ENCODE results near the gene CCL19. TPM values are rescaled to one million over a fixed set of nuclear protein-coding genes. Genes with fewer than 3 reads are reported as not detected.

Gene CCL19
- total RNA-seq, 2 donors from 2014 or later, result 5.4 to 8.0 TPM

DNA sequence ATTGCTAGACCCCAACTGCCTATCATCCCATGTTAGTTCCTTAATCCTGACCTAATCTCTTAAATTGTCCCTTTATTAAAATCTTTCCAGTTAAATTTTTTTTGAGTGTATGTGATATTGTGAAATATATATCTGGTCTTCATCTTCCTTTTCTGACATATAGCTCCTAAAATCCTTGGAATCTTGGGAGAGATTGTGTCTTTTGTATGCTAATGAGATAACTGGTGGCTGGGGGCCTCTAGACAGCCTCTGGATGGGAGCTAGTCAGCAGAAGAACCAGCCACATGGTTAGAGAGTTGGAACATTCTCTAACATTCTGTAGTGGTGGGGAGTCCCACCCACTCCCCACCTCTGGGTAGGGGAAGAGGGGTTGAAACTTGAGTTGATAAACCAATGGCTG lies 3.7 kb upstream of the CCL19 start:
- no peak for DNase-seq (ENCODE audit: low spot score)
- Histone ChIP-seq H3K27me3 (replicated peaks; ENCODE audit: insufficient read depth) (no peaks in the 10 kb centered on the region), H3K4me1 (ENCODE audit: control insufficient read depth in 1 of 2, low read depth in 2 of 2) (peaks cover 3 to 14% of the 10 kb centered on the region in 2 donors), H3K4me3 (no peak overlapping the region), H3K36me3 (no peaks in the 10 kb centered on the region), H3K9me3 (no peaks in the 10 kb centered on the region), H3K27ac (no peak overlapping the region)
- ATAC-seq (ENCODE audit: insufficient number of reproducible peaks, low FRiP score, low read depth), result no peak
- TF ChIP-seq, protein P1, sequence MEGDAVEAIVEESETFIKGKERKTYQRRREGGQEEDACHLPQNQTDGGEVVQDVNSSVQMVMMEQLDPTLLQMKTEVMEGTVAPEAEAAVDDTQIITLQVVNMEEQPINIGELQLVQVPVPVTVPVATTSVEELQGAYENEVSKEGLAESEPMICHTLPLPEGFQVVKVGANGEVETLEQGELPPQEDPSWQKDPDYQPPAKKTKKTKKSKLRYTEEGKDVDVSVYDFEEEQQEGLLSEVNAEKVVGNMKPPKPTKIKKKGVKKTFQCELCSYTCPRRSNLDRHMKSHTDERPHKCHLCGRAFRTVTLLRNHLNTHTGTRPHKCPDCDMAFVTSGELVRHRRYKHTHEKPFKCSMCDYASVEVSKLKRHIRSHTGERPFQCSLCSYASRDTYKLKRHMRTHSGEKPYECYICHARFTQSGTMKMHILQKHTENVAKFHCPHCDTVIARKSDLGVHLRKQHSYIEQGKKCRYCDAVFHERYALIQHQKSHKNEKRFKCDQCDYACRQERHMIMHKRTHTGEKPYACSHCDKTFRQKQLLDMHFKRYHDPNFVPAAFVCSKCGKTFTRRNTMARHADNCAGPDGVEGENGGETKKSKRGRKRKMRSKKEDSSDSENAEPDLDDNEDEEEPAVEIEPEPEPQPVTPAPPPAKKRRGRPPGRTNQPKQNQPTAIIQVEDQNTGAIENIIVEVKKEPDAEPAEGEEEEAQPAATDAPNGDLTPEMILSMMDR (IDR thresholded peaks at IDR 0.05), result no peak

GRCh38 chr9:34693560-34693959 lies 2.5 kb upstream of the CCL19 start:
- ATAC-seq (ENCODE audit: insufficient number of reproducible peaks, low FRiP score, low read depth), result no peak
- no peak for DNase-seq (ENCODE audit: low spot score)
- TF ChIP-seq, protein P1 (IDR thresholded peaks at IDR 0.05), result no peak
- H3K4me1 ChIP-seq (ENCODE audit: control insufficient read depth in 1 of 2, low read depth in 2 of 2), result peaks cover 3 to 21% of the 10 kb centered on the region in 2 donors
- no peaks in the 10 kb centered on the region for H3K36me3 ChIP-seq
- H3K27me3 ChIP-seq (replicated peaks; ENCODE audit: insufficient read depth), result no peaks in the 10 kb centered on the region
- H3K9me3 ChIP-seq, result no peaks in the 10 kb centered on the region
- no peak overlapping the region for H3K4me3 ChIP-seq
- H3K27ac ChIP-seq, result no peak overlapping the region

- Histone ChIP-seq H3K27ac (no peak overlapping the region), H3K36me3 (no peaks in the 10 kb centered on the region), H3K4me1 (ENCODE audit: control insufficient read depth in 1 of 2, low read depth in 2 of 2) (peaks cover 3 to 35% of the 10 kb centered on the region in 2 donors), H3K4me3 (no peak overlapping the region), H3K27me3 (replicated peaks; ENCODE audit: insufficient read depth) (no peaks in the 10 kb centered on the region), H3K9me3 (no peaks in the 10 kb centered on the region)
- TF ChIP-seq, protein P1 (IDR thresholded peaks at IDR 0.05), result no peak
- no peak for DNase-seq (ENCODE audit: low spot score)
- ATAC-seq (ENCODE audit: insufficient number of reproducible peaks, low FRiP score, low read depth), result no peak
Observed at GRCh38 chr9:34691936-34692315, 850 bp upstream of the CCL19 start.

DNA sequence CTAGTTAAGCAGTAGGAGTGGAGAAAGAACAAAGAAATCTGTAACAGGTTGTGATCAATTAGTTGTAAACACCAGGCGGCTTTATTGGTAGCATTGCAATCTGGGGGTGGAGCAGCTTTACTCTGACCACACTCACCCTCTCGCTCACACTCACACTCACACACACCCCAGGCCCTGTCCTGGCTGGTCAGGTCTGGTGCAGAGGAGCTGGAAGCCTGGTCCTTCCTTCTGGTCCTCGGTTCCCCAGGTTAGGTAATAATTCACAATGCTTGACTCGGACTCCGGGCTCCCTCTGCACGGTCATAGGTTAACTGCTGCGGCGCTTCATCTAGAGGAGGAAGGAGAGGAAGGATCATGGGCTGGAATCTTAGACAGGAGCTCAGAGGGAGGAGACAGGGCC lies 1.6 kb downstream of the CCL19 start:
- Histone ChIP-seq H3K27me3 (replicated peaks; ENCODE audit: insufficient read depth) (no peaks in the 10 kb centered on the region), H3K9me3 (no peaks in the 10 kb centered on the region), H3K27ac (no peak overlapping the region), H3K36me3 (no peaks in the 10 kb centered on the region), H3K4me1 (ENCODE audit: control insufficient read depth in 1 of 2, low read depth in 2 of 2) (peaks cover 3 to 53% of the 10 kb centered on the region in 2 donors), H3K4me3 (no peak overlapping the region)
- no peak for ATAC-seq (ENCODE audit: insufficient number of reproducible peaks, low FRiP score, low read depth)
- TF ChIP-seq, protein P1 (IDR thresholded peaks at IDR 0.05), result no peak
- no peak for DNase-seq (ENCODE audit: low spot score)

- Histone ChIP-seq H3K4me3 (no peak overlapping the region), H3K27me3 (replicated peaks; ENCODE audit: insufficient read depth) (no peaks in the 10 kb centered on the region), H3K4me1 (ENCODE audit: control insufficient read depth in 1 of 2, low read depth in 2 of 2) (peaks cover 3 to 53% of the 10 kb centered on the region in 2 donors), H3K27ac (no peak overlapping the region), H3K36me3 (no peaks in the 10 kb centered on the region), H3K9me3 (no peaks in the 10 kb centered on the region)
- DNase-seq (ENCODE audit: low spot score), result no peak
- no peak for ATAC-seq (ENCODE audit: insufficient number of reproducible peaks, low FRiP score, low read depth)
- TF ChIP-seq, protein P1 (IDR thresholded peaks at IDR 0.05), result no peak
Observed at GRCh38 chr9:34689116-34689470, 2.0 kb downstream of the CCL19 start.
